H1 (cell line): ENCODE data around the gene BBS1. TPM values are rescaled to one million over a fixed set of nuclear protein-coding genes. Genes with fewer than 3 reads are reported as not detected.

ENCODE experiments used
- BACH1 ChIP-seq: IDR thresholded peaks from 2 replicates; pipeline ENCODE4 v1.6.1; 2012; ENCODE audit warnings: low read length, improper control_type of control experiment
- BRCA1 ChIP-seq: IDR thresholded peaks from 2 replicates; pipeline ENCODE4 v1.6.1; 2012; ENCODE audit warnings: low read depth, low read length, improper control_type of control experiment
- CBX5 ChIP-seq: fragments of 300-800, 300-1000 bp; sonication (generic); IDR thresholded peaks from 2 replicates; pipeline ENCODE4 v1.7.1; 2016; ENCODE audit warnings: antibody characterized with exemption, low read length, low read depth
- CEBPB ChIP-seq: IDR thresholded peaks from 2 replicates; pipeline ENCODE4 v1.6.1; 2012; ENCODE audit warnings: low read depth, low read length
- CHD2 ChIP-seq: IDR thresholded peaks from 2 replicates; pipeline ENCODE4 v1.6.1; 2012; ENCODE audit warnings: low read length, improper control_type of control experiment
- CTBP2 ChIP-seq: IDR thresholded peaks from 2 replicates; pipeline ENCODE4 v1.7.0; 2011; ENCODE audit warnings: borderline replicate concordance, mild to moderate bottlenecking, moderate library complexity, mixed read lengths, low read length; ENCODE audit not compliant: insufficient read depth, insufficient read length
- EP300 ChIP-seq, 2 experiments: IDR thresholded peaks; 1 replicate in 1 of 2; 2 replicates in 1 of 2; pipeline ENCODE4 v1.6.1; 2011 to 2012; ENCODE audit warnings: low read depth in 2 of 2, low read length in 2 of 2, mild to moderate bottlenecking in 2 of 2, borderline replicate concordance in 1 of 2, inconsistent platforms in 1 of 2, moderate library complexity in 1 of 2
- EZH2 ChIP-seq: fragments of 200-600 bp; sonication (generic); IDR thresholded peaks from 2 replicates; pipeline ENCODE4 v1.7.1; 2012; ENCODE audit warnings: low read depth, mild to moderate bottlenecking, moderate library complexity, low read length, inconsistent platforms; ENCODE audit not compliant: severe bottlenecking
- GABPA ChIP-seq: IDR thresholded peaks from 2 replicates; pipeline ENCODE4 v1.6.1; 2011; ENCODE audit warnings: mild to moderate bottlenecking, low read length, moderate library complexity, borderline replicate concordance; ENCODE audit not compliant: insufficient read depth
- HDAC2 ChIP-seq, 2 experiments: fragments of 300-600 bp in 1 of 2; sonication (generic) in 1 of 2; IDR thresholded peaks; 2 replicates each; pipeline ENCODE4 v1.6.1; 2011 to 2012; ENCODE audit warnings: low read depth in 2 of 2, low read length in 2 of 2, mild to moderate bottlenecking in 2 of 2, moderate library complexity in 2 of 2, borderline replicate concordance in 1 of 2, inconsistent platforms in 1 of 2
- KDM1A ChIP-seq: fragments of 200-600, 300-600 bp; sonication (generic); IDR thresholded peaks from 2 replicates; pipeline ENCODE4 v1.7.1; 2016; ENCODE audit warnings: mild to moderate bottlenecking, low read length, borderline replicate concordance
- NANOG ChIP-seq: IDR thresholded peaks from 2 replicates; pipeline ENCODE4 v1.6.1; 2011; ENCODE audit warnings: low read length, low read depth, mild to moderate bottlenecking, inconsistent platforms; ENCODE audit not compliant: insufficient read depth, poor library complexity, severe bottlenecking
- PHF8 ChIP-seq: fragments of 200-600 bp; sonication (generic); conservative IDR thresholded peaks from 2 replicates; pipeline ENCODE4 v1.7.1; 2012; ENCODE audit warnings: low read depth, mild to moderate bottlenecking, inconsistent platforms, low read length, moderate library complexity
- RXRA ChIP-seq: IDR thresholded peaks from 2 replicates; pipeline ENCODE4 v1.6.1; 2011; ENCODE audit warnings: low read depth, mild to moderate bottlenecking, low read length, moderate library complexity; ENCODE audit not compliant: insufficient read depth
- SIN3A ChIP-seq, 2 experiments: IDR thresholded peaks in 1 of 2; conservative IDR thresholded peaks in 1 of 2; 2 replicates each; pipeline ENCODE4 v1.6.1; 2011 to 2012; ENCODE audit warnings: low read length in 2 of 2, improper control_type of control experiment in 1 of 2, low read depth in 1 of 2, mild to moderate bottlenecking in 1 of 2
- SIX5 ChIP-seq: IDR thresholded peaks from 2 replicates; pipeline ENCODE4 v1.6.1; 2011; ENCODE audit warnings: mild to moderate bottlenecking, low read depth, low read length
- SP1 ChIP-seq: IDR thresholded peaks from 2 replicates; pipeline ENCODE4 v1.6.1; 2011; ENCODE audit warnings: low read depth, low read length
- SP2 ChIP-seq: IDR thresholded peaks from 2 replicates; pipeline ENCODE4 v1.6.1; 2012; ENCODE audit warnings: mild to moderate bottlenecking, low read length, inconsistent platforms
- TAF1 ChIP-seq: IDR thresholded peaks from 2 replicates; pipeline ENCODE4 v1.6.1; 2011; ENCODE audit warnings: mild to moderate bottlenecking, low read depth, low read length
- TBP ChIP-seq: IDR thresholded peaks from 2 replicates; pipeline ENCODE4 v1.6.1; 2011; ENCODE audit warnings: low read depth, low read length, improper control_type of control experiment
- polyA plus RNA-seq, 7 experiments: library from polyadenylated mRNA; depleted of rRNA in 3 of 7; stranded (reverse) in 5 of 7; unstranded in 2 of 7; fragments of >200 nt in 5 of 7; fragments of 200-250 nt in 2 of 7; gene quantifications; 1 replicate in 5 of 7; 2 replicates in 1 of 7; 4 replicates in 1 of 7; pipeline versions ENCODE4 v1.2.1 to v1.2.3, GENCODE V29; 2011 to 2013; ENCODE audit warnings: missing spikeins in 2 of 7, mixed read lengths in 2 of 7
- total RNA-seq: library from RNA; stranded (reverse); fragmentation: NEBNext Ultra II Directional; extraction: Animal tissue kit (Norgen Biotek cat#: 25700); gene quantifications from 2 replicates; pipeline ENCODE4 v1.2.1, GENCODE V29; 2021

The BBS1 gene
- total and polyA plus RNA-seq, 2 of the 8 experiments (the other 6 are each of a cell fraction or from before 2014, with no cell fraction given) = 19.1 to 19.5 TPM

GRCh38 chr11:66545701-66546367, 35.4 kb downstream of the BBS1 start, which contains the start of gene ZDHHC24 (continued):
- TF ChIP-seq SP1 (peak; percentile 77), EZH2 (no peak), NANOG (peak; percentile 2), HDAC2 (IDR thresholded peaks at IDR 0.05; ENCODE audit: borderline replicate concordance in 1 of 2, low read depth in 2 of 2, low read length in 2 of 2) (peak in 1 of 2 experiments; percentile 20; a peak in 1 of 4 replicates), CTBP2 (no peak), CEBPB (no peak), SIN3A (conservative IDR thresholded peaks at IDR 0.05 in 1 of 2, IDR thresholded peaks at IDR 0.05 in 1 of 2; ENCODE audit: low read depth in 1 of 2, low read length in 2 of 2) (peak; percentile 64 to 73; a peak in 1 of 4 replicates), KDM1A (no peak), BACH1 (peak; percentile 88), SP2 (peak; percentile 56), GABPA (no peak), TAF1 (peak; percentile 40; the same call in 1 of the 2 replicates), EP300 (IDR thresholded peaks at IDR 0.05; ENCODE audit: borderline replicate concordance in 1 of 2, low read depth in 2 of 2, low read length in 2 of 2) (no peak), RXRA (no peak), PHF8 (peak; percentile 25), BRCA1 (no peak), TBP (peak; percentile 3), SIX5 (no peak), CHD2 (peak; percentile 71), CBX5 (no peak)
